IgD-negative memory B cell (primary cell): ENCODE results near the gene UGDH. TPM values are rescaled to one million over a fixed set of nuclear protein-coding genes. Genes with fewer than 3 reads are reported as not detected.

Experiments used
- H3K27ac Mint-ChIP-seq, 3 donors: one replicate each; pipeline ENCODE4 v1.8.0; 2020 to 2022; ENCODE audit warnings: mild to moderate bottlenecking in 3 of 3, mixed read lengths in 3 of 3, moderate library complexity in 1 of 3
- H3K27me3 Mint-ChIP-seq: one replicate; pipeline ENCODE4 v1.8.0; 2021; ENCODE audit warnings: mixed read lengths
- H3K36me3 Mint-ChIP-seq: one replicate; pipeline ENCODE4 v1.8.0; 2020; ENCODE audit warnings: mild to moderate bottlenecking, mixed read lengths
- H3K4me1 Mint-ChIP-seq, 3 donors: one replicate each; pipeline ENCODE4 v1.8.0; 2020 to 2022; ENCODE audit warnings: mixed read lengths in 3 of 3, mild to moderate bottlenecking in 1 of 3
- H3K4me3 Mint-ChIP-seq, 4 donors: one replicate each; pipeline ENCODE4 v1.8.0; 2020 to 2022; ENCODE audit warnings: mild to moderate bottlenecking in 4 of 4, mixed read lengths in 4 of 4, moderate library complexity in 3 of 4
- H3K9me3 Mint-ChIP-seq, 3 donors: one replicate each; pipeline ENCODE4 v1.8.0; 2020 to 2021; ENCODE audit warnings: mixed read lengths in 3 of 3, mild to moderate bottlenecking in 1 of 3
- polyA plus RNA-seq: library from polyadenylated mRNA; unstranded; fragments of 300-500 nt; fragmentation: Illumina TruSeq; gene quantifications from one replicate; pipeline ENCODE4 v1.2.3, GENCODE V29; 2021

UGDH gene
- polyA plus RNA-seq, 1 donor from 2014 or later = 20.0 TPM

DNA sequence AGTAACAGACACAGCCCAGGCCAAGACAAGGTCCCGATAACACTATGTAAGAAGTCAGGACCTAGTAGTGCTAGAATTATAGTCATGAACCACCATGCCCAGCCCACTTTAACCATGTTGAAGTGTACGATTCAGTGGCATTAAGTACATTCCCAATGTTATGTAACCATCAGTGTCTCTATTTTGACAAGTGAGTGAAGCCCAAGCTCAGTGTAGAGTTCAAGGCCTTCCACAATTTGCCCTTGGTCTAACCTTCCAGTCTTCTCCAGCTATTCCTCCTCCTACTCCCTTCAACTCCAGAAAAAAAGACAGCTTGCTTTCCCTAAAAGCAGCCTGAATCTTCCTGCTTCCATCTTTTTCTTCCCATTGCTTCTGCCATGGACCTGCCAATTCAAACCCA, 36.9 kb downstream of the UGDH start:
- Mint-ChIP-seq H3K27me3 (no peaks in the 10 kb centered on the region), H3K36me3 (no peaks in the 10 kb centered on the region), H3K27ac (no peak overlapping the region), H3K4me3 (no peak overlapping the region), H3K9me3 (peaks cover 0 to under 1% (median 0%) of the 10 kb centered on the region in 3 donors), H3K4me1 (peaks cover 0 to 5% (median 3%) of the 10 kb centered on the region in 3 donors)

DNA sequence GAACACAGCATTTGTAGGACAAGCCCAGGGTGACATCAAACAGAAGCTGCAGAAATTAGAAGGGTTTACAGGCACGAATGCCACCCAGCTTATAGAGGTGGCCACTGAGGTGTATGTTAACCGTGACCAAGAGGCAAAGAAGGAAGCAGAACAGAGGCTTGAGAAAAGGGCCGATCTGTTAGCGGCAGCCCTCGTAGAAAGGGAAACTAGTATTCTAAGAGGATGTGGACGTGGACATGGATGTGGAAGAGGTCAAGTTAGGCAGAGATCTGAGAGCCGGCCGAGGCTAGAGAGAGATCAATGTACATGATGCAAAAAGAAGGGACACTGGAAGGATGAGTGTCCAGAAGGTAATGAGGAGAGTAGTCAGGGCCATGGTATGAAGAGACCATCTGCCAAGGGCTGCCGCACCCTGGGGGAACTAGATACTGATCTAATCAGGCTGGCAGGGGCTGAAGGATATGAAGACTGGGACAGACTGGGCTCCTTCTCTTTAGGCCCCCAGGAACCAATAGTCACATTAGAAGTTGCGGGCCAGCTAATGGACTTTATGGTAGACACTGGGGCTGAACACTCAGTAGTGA, 40.9 kb downstream of the UGDH start:
- peaks cover 0 to 5% (median 0%) of the 10 kb centered on the region in 3 donors for H3K4me1 Mint-ChIP-seq
- H3K9me3 Mint-ChIP-seq = peaks cover 0 to 7% (median 7%) of the 10 kb centered on the region in 3 donors
- no peak overlapping the region for H3K27ac Mint-ChIP-seq
- H3K27me3 Mint-ChIP-seq = no peaks in the 10 kb centered on the region
- H3K36me3 Mint-ChIP-seq = no peaks in the 10 kb centered on the region
- no peak overlapping the region for H3K4me3 Mint-ChIP-seq

DNA sequence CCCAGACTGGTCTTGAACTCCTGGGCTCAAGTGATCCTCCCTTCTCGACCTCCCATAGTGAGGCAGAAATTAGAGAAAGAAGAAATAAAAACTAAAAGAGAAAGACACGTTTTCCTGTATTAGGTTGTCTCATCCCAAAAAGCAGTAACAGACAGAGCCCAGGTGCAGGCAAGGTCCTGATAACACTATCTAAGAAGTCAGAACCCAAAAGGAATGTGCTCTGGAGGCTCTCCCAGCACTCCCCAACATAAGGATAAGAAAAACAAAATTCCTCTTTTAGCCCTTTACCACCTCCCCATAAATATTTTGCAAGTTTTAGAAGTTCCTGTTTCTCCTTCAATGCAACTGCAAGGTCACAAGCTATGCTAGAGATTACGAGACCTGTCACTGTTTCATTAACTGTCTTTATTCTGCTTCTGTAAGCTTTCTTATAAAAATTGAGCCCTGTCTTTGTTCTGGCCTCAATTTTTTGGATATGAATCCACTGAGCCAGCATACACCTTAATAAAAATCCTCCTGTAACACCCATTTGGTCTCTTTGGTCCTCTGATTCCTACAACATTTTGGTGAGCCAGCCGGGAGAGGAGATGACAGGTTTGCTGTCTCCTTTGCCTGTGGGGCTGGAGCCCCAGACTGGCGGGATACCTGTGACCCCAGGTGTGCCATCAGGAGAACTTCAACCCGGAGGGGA, 42.5 kb downstream of the UGDH start:
- peak overlapping the region in 1 of 4 donors; percentile 34 for H3K4me3 Mint-ChIP-seq
- H3K36me3 Mint-ChIP-seq = no peaks in the 10 kb centered on the region
- H3K27me3 Mint-ChIP-seq = no peaks in the 10 kb centered on the region
- H3K4me1 Mint-ChIP-seq = no peaks in the 10 kb centered on the region
- H3K27ac Mint-ChIP-seq = no peak overlapping the region
- H3K9me3 Mint-ChIP-seq = peaks cover 0 to 7% (median 7%) of the 10 kb centered on the region in 3 donors

DNA sequence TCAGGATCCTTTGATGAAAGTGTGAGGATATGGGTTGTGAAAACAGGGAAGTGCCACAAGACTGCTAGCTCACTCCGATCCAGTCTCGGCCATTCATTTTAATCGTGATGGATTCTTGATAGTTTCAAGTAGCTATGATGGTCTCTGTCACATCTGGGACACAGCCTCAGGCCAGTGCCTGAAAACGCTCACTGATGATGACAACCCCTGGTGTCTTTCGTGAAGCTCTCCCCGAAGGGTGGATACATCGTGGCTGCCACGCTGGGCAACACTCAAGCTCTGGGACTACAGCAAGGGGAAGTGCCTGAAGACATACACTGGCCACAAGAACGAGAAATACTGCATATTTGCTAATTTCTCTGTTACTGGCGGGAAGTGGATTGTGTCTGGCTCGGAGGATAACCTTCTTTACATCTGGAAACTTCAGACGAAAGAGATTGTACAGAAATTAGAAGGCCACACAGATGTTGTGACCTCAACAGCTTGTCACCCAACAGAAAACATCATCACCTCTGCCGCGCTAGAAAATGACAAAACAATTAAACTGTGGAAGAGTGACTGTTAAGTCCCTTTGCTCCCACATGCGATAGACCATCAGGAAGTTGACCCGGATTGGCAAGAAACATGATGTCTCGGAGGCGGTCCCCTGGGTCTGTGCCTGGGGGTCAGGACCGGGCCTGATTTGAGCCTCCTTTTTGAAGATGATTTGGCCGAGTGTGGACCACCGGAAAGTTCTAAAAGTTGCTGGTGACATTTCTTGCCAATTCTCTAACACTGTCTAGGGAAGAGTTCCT, 46.1 kb downstream of the UGDH start:
- no peaks in the 10 kb centered on the region for H3K36me3 Mint-ChIP-seq
- H3K4me1 Mint-ChIP-seq = no peaks in the 10 kb centered on the region
- H3K27me3 Mint-ChIP-seq = no peaks in the 10 kb centered on the region
- peaks cover 0 to 7% (median 7%) of the 10 kb centered on the region in 3 donors for H3K9me3 Mint-ChIP-seq
- no peak overlapping the region for H3K27ac Mint-ChIP-seq
- H3K4me3 Mint-ChIP-seq = no peak overlapping the region

DNA sequence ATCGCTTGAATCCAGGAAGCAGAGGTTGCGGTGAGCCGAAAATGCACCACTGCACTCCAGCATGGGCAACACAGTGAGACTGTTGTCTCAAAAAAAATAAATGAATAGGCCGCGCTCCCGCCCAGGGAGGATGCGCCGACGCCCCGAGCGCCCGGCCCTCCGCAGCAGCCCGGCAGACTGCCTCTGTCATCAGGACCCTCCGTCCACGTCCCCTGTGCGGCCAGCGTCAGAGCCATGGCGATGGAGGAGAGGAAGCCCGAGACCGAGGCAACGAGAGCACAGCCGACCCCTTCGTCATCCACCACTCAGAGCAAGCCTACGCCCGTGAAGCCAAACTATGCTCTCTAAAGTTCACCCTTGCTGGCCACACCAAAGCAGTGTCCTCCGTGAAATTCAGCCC, 47.0 kb downstream of the UGDH start:
- Mint-ChIP-seq H3K27me3 (no peaks in the 10 kb centered on the region), H3K27ac (no peak overlapping the region), H3K36me3 (no peaks in the 10 kb centered on the region), H3K4me1 (no peaks in the 10 kb centered on the region), H3K4me3 (no peak overlapping the region), H3K9me3 (peaks cover 0 to 7% (median 6%) of the 10 kb centered on the region in 3 donors)

DNA sequence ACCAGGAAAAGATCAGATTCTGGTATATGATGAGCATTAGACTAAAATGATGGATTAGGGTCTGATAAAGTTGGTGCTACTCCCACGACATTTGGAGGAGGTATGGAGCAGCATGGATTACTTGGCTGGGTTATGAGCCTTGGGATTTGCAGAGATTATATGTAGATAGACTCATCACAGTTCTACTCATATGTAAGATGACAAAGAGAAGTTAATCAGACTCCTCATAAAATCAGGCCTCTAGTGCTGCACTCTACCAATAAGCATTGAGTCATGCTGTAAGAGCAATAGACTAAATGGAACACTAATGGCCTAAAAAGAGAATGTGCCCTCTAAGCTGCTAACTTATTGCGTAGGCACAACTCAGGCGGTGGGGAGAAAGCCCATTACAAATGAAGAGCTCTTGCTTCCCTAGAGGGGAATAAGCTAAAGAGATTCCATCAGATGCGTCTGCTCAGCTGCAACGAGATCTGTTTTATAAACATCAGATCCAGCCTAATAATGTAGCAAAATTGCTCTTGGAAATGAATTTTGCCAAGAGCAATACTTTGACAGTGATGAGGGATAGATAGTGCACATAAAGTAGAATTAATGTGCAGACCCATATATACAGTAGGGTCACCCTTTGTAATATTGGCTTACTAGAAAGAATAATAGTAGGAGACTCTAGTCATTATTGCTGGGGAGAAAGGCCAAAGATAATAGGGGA, 50.9 kb downstream of the UGDH start:
- H3K27ac Mint-ChIP-seq = no peak overlapping the region

DNA sequence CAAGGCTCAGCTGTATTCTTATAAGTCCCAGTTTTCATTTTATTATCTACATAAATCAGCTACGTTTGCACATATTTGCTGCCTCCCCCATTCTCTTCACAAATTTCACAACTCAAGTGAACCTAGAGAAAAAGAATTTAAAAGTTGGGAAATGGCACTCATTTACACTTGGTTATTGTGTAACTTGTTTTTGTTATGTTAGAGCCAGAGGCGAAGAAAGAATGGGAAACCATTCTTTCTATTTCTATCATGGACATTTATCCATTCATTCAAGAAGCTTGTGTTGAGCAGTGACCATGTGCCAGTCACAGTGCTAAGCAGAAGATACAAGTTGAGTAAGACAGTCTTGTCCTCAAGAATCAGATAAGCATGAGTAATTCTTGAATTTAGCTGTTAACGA, 54.8 kb downstream of the UGDH start:
- H3K27me3 Mint-ChIP-seq = no peaks in the 10 kb centered on the region
- no peaks in the 10 kb centered on the region for H3K9me3 Mint-ChIP-seq
- peaks cover 6 to 8% (median 7%) of the 10 kb centered on the region in 3 donors for H3K4me1 Mint-ChIP-seq
- peaks cover 1% of the 10 kb centered on the region for H3K36me3 Mint-ChIP-seq
- H3K4me3 Mint-ChIP-seq = no peak overlapping the region
- H3K27ac Mint-ChIP-seq = no peak overlapping the region

More for the DNA sequence above, 50.9 kb downstream of the UGDH start:
- no peaks in the 10 kb centered on the region for H3K27me3 Mint-ChIP-seq
- no peaks in the 10 kb centered on the region for H3K4me1 Mint-ChIP-seq
- no peaks in the 10 kb centered on the region for H3K9me3 Mint-ChIP-seq
- peaks cover 1% of the 10 kb centered on the region for H3K36me3 Mint-ChIP-seq
- no peak overlapping the region for H3K4me3 Mint-ChIP-seq

DNA sequence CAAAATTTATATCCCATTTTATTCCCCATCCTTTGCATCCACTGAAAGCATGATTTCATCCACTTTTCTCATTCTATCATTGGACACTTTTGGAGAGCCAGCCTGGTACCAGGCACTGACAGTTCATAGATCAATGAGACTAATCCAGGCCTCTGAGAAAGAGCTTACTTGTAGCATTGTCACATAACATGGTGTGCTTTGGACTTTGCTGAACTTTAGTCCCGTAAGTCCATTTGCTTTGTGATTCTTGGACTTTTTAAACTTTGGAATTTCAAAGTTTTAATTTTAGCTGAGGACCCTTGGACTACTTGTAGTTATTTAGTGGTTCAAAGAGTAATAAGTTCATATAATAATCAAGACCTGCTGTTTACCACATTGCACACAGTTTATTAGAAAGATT, 56.8 kb downstream of the UGDH start:
- no peaks in the 10 kb centered on the region for H3K9me3 Mint-ChIP-seq
- H3K27ac Mint-ChIP-seq = peak overlapping the region in 1 of 3 donors; percentile 49
- H3K27me3 Mint-ChIP-seq = no peaks in the 10 kb centered on the region
- H3K36me3 Mint-ChIP-seq = peaks cover 1% of the 10 kb centered on the region
- H3K4me1 Mint-ChIP-seq = peaks cover 6 to 8% (median 7%) of the 10 kb centered on the region in 3 donors
- no peak overlapping the region for H3K4me3 Mint-ChIP-seq

DNA sequence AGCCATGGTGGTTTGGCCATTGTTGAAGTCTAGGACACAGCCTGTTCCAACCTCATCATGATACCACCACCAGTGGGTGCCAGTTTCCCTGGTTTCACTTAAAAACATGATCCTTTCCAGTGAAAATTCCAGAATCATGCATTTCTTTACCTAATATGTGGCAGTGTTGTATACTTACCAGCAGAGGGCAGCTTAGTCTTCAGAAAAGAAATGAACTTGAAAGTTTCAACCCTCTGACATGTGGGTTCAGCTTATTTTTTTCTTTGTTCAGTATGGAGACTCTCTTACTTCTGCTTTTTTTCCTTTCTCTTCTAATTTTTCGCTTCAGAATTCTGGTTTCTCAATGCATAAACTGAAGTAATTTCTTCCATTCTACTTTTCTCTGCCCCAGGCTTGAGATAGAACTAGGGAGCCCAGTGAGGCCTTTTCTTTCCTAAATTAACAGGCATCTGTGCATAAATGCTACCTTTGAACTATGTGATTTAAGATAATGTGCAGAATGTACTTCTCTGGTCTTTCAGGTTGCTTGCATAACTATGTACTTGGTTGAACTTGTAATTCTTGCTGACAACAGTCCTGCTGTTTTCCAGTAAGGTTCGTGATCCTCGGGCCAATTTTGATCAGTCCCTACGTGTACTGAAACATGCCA, 57.7 kb downstream of the UGDH start:
- H3K4me1 Mint-ChIP-seq = peaks cover 6 to 8% (median 7%) of the 10 kb centered on the region in 3 donors
- H3K4me3 Mint-ChIP-seq = peak overlapping the region in 3 of 4 donors; percentile 57 to 80 (median 79)
- H3K9me3 Mint-ChIP-seq = no peaks in the 10 kb centered on the region
- H3K36me3 Mint-ChIP-seq = peaks cover 1% of the 10 kb centered on the region
- H3K27ac Mint-ChIP-seq = peak overlapping the region; percentile 49 to 89 (median 51)
- H3K27me3 Mint-ChIP-seq = no peaks in the 10 kb centered on the region

DNA sequence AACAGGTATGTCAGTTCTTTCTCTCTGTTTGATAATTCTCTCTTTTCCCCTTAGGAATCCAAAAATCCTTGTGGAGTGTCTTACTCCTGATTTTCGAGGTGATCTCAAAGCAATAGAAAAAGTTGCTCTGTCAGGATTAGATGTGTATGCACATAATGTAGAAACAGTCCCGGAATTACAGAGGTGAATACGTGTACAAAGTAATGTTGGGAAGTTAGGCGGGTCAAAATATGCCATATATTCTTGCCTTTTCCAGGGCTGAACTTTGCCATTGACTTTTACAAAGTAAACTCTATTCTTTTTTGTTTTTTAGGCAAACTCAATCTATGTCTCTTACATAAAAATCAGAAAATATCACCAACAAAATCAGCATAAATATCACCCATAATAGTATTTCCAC, 59.8 kb downstream of the UGDH start:
- H3K4me1 Mint-ChIP-seq = peaks cover 6 to 8% (median 7%) of the 10 kb centered on the region in 3 donors
- no peak overlapping the region for H3K4me3 Mint-ChIP-seq
- H3K9me3 Mint-ChIP-seq = no peaks in the 10 kb centered on the region
- no peaks in the 10 kb centered on the region for H3K27me3 Mint-ChIP-seq
- H3K36me3 Mint-ChIP-seq = peaks cover 1% of the 10 kb centered on the region
- H3K27ac Mint-ChIP-seq = no peak overlapping the region

DNA sequence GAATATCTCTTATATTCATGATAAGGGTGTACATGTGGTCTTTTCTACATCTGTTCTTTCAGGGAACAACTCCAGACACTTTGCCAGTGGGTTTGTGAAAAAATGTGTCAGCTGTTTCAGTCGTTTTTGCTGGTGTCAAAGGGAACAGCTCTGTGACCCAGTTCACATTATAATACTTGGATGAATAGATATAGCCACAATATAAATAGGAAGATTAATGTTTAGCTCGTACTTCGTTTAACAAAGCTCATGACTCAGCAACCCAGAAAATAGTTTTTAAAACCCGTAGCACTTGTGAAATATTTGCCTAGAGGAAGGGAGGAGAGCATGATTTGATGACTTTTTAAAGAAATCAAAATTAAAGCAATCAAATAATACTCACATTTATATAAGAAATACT, 60.5 kb downstream of the UGDH start:
- Mint-ChIP-seq H3K4me1 (peaks cover 6 to 8% (median 7%) of the 10 kb centered on the region in 3 donors), H3K27ac (no peak overlapping the region), H3K36me3 (peaks cover under 1% of the 10 kb centered on the region), H3K4me3 (no peak overlapping the region), H3K27me3 (no peaks in the 10 kb centered on the region), H3K9me3 (no peaks in the 10 kb centered on the region)

DNA sequence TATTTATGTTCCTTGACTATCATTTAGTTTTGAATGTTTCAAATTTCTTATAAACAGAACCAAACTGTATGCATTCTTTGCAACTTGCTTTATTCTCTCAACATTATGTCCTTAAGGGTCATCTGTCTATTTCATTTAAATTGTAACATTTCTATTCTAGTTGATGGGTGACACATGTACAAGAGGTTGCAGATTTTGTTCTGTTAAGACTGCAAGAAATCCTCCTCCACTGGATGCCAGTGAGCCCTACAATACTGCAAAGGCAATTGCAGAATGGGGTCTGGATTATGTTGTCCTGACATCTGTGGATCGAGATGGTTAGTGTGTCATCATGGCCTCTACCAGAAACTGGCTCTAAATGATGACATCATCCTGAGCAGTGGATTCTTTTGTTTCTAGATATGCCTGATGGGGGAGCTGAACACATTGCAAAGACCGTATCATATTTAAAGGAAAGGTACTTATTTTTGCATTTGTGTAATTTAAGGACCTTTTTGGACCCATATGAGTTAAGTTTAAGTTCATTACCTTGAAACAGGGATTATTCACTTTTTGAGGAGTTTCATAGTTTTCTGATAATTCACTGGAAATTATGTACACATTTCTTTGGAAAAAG, 62.2 kb downstream of the UGDH start:
- no peaks in the 10 kb centered on the region for H3K9me3 Mint-ChIP-seq
- peaks cover 7 to 14% (median 9%) of the 10 kb centered on the region in 3 donors for H3K4me1 Mint-ChIP-seq
- peaks cover 2% of the 10 kb centered on the region for H3K36me3 Mint-ChIP-seq
- H3K27ac Mint-ChIP-seq = peak overlapping the region in 1 of 3 donors; percentile 25
- peak overlapping the region in 1 of 4 donors; percentile 45 for H3K4me3 Mint-ChIP-seq
- no peaks in the 10 kb centered on the region for H3K27me3 Mint-ChIP-seq

DNA sequence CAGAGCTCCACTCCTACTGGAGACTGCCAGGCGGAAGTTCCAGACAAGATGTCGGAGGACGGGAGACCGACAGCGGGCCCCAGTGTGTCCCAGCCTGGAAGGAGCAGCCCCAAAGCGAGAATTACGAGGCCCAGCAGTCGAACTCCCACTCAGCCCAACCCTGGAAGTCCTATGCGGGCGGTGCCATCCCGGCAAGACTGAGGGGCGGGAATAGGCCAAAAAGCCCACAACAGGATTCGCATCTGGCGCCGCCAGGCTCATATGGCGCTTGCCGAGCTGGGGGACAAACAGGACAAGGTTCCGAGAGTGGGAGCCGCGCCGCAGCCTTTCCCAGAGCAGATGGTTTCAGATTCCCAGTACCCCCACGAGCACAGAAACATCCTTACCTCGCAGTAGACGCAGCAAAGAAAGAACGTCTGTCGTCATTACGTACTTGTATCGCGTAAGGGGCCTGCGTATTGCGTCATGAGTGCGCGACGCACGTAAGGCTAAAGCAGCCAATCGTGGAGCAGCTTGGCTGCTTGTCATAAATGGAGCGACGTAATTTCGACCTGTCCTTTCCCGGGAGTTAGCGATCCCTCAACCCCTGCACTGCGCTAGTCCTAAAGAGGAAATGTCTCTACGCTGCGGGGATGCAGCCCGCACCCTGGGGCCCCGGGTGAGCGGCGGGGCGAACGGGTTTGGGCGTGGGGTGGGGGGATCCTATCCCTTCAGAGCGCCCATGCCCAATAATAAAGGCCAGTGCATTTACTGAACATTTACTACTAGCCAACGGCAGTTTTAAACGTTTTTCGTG, 68.5 kb downstream of the UGDH start, which contains the start of the genes LIAS and RPL9:
Gene LIAS (plus strand): TSS at position 552 of the 796 bp plus-strand sequence. CDS start 62 bp downstream, at position 614.
Gene RPL9 (minus strand): TSS at position 418 of the 796 bp plus-strand sequence. CDS start 483 bp downstream, outside the sequence.
- no peaks in the 10 kb centered on the region for H3K9me3 Mint-ChIP-seq
- no peaks in the 10 kb centered on the region for H3K27me3 Mint-ChIP-seq
- H3K27ac Mint-ChIP-seq = peak within 1 kb of the TSS; percentile 85 to 99 (median 98)
- peak within 1 kb of the TSS; percentile 82 to 99 (median 96) for H3K4me3 Mint-ChIP-seq
- H3K4me1 Mint-ChIP-seq = peaks cover 23% of the 10 kb centered on the region in 3 donors
- H3K36me3 Mint-ChIP-seq = peaks cover 2% of the 10 kb centered on the region
